HG02973 (cell line): Measurements from ENCODE around the gene PPIL4.
"Not testable (repeated sequence)": the region's sequence is repeated elsewhere in the genome, so short reads cannot be mapped to it uniquely, and the experiment has no call there.

Experiments used
- ATAC-seq: cut with Tn5 transposase; IDR thresholded peaks from one replicate; pipeline ENCODE4 v1.9.1; 2021; ENCODE audit warnings: moderate library complexity; ENCODE audit not compliant: unreplicated experiment

PPIL4 gene

DNA sequence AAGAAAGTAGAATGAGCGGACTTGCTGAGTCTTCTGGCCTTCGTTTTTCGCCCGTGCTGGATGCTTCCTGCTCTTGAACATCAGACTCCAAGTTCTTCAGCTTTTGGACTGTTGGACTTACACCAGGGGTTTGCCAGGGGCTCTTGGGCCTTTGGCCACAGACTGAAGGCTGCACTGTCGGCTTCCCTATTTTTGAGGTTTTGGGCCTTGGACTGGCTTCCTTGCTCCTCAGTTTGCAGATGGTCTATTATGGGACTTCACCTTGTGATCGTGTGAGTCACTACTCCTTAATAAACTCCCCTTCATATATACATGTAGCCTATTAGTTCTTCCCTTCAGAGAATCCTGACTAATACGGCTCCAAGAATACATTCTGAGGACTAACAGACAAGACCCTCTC lies 83.1 kb downstream of the PPIL4 start:
- not testable (repeated sequence) for ATAC-seq

DNA sequence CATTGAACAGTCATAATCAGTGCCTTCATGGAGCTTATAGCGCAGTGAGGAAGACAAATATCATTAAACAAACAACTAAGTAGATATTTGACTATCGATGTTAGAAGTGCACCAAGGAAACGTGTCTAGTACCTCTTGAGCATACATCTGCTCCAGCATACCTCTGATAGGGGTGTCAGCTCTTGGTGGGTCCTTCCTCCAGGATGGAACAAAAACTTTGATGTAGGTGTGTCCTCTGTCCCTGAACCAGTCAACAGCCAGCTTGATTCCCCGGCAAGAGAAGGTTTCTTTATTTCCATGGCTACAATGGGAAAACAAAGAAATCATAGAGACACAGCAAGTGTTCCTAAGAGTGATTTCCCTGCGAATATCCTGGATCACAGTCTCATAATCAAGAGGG lies 84.2 kb downstream of the PPIL4 start:
- no peak for ATAC-seq

DNA sequence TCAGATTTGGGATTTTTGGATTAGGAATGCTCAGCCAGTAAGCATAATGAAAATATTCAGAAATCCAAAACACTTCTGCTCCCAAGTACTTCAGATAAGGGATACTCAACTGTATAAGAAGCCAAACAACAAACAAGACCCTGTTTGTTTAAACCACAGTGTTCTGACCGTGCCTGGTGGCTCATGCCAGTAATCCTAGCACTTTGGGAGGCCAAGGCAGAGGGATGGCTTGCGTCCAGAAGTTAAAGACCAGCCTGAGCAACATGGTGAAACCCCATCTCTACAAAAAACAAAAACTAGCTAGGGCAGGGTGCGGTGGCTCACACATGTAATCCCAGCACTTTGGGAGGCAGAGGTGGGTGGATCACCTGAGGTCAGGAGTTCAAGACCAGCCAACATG lies 85.6 kb downstream of the PPIL4 start:
- not testable (repeated sequence) for ATAC-seq

DNA sequence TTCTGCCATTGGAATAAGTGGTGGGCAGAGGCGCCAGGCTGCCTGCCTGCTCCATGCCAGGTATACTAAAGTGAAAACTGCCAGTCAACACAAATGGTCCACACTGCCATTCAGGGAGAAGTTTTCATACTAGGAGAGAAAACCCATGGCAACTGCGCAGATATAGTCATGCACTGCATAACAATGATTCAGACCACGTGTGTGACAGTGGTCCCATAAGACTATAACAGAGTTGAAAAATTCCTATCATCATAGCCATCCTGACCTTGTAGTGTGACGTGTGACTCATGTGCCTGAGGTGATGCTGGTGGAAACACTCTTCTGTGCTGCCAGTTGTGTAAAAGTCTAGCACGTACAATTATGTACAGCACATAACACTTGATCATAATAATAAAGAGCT lies 86.1 kb downstream of the PPIL4 start:
- no peak for ATAC-seq

DNA sequence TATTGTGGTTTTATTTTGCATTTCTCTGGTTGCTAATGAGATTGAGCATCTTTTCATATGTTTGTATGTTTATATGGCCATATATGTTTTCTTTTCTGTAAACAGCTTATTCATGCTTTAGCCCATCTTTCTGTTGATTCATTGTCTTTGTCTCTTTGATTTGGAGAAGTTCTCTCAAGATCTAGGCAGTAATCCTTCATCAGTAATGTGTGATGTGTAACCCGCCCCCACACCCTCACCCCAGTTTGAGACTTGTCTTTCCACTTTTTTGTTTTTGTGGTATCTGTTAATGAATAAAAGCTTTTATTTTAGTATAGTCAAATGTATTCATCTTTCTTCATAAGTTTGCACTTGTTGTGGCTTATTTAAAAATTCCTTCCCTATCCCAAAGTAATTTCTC lies 87.0 kb downstream of the PPIL4 start:
- no peak for ATAC-seq

DNA sequence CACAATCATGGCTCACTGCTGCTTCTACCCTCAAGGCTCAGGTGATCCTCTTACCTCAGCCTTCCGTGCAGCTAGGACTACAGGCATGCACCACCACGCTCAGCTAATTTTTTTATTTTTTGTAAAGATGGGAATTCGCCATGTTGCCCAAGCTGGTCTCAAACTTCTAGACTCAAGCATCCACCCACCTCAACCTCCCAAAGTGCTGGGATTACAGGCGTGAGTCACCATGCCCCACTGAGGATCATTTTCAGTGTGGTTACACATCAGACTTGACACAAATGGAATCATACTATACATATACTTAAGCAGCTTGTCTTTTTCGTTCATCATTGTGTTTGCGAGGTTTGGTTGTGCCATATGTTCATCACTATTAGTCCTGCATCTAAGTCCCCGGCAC lies 87.6 kb downstream of the PPIL4 start:
- ATAC-seq, result no peak

DNA sequence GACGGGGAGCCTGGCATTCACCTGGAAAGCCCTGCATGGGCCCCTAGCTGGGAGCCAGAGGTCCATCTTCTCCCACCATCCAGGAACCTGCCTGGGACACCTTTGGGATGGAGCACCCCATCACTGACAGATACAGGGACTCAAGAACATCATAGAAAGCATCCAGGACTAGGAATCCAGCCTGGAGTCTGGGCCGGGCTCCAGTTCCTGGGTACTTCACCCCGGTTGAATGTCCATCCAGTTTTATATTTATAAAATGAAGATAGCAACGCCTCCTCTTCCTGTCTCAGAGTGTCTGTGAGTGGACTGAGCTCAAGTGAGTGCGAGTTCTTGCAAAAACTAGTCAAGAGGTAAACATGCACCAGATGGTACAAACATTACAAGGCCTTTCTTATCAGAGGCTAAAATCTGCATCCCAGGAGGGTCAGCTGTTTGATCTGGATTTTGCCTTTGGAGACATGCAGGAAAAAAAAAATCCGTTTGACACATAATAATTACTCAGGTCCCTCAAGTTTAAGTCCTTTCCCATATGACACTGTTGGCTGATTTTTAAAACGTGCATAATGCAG lies 88.4 kb downstream of the PPIL4 start:
- no peak for ATAC-seq

DNA sequence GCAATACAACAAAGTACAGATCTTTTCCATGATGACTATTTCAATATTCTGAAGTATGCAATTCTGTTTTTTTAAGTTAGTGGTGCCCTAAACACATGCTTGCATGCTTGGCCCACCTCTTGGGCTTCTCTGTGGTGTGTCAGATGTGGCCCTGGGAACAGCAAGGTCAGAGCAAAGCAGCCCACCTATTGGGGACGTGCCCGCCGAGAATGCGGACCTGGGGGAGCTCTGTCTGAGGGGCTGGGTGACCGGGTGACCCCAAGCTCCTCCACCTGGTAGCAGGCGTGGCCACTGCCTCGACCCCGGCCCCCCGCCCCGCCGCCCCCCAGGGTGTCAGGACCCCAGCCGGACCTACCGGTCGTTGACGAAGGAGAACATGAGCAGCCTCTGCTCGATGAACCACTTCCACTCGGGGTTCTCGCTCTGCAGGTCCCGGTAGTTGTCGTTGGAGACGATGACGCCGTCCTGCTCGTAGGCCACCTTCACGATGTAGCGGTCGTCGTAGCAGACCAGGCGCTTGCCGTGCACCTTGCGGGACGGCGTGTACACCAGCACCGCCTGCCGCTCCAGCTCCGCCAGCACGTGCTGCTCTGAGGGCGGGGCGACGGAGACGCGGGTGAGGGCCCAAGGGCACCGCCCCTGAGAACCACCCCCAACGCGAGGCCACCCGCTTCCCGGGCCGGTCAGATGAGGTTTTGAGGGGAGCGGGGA lies 89.4 kb downstream of the PPIL4 start:
- ATAC-seq, result no peak

DNA sequence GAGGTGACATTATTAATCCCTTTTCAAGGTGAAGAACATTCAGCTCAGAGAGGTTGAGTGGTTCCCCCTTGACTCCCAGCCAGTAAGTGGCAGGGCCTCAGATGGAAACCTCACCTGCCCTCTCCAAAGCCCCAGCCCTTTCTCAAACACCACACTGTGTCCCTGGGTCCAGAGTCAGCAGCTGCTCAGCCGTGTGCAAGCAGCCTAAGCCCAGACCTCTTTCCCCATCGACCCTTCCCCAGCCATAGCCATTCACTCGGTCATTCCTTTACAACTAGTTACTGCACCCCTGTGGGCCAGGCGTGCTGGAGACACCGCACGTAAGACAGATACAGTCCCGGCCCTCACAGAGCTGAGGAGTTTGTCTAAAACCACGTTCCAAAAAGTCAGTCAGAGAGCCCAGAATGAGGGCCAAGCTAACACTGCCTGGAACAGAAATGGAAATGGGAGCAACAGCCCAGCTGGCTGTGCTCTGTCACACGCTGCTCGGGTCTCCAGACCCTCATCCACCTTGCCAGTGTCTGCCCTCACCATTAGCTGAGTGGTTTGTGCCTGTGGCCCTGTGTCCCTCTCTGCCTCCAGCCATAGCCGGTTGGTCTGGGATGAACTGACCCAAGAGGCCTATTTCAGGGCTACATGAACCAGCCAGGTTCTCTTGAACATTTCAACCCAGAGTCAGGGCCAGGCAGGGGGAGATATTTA lies 90.7 kb downstream of the PPIL4 start:
- no peak for ATAC-seq
